NOMO-1 treated with dmso at 0.1 percent for 144 hours (cell line): ENCODE results near the gene PRKD2.
"Not testable (repeated sequence)": the region's sequence is repeated elsewhere in the genome, so short reads cannot be mapped to it uniquely, and the experiment has no call there.

ENCODE experiments used
- DNase-seq: peaks from one replicate; lab custom pipeline; 2025; ENCODE audit not compliant: unreplicated experiment; lab: John Stamatoyannopoulos, UW

PRKD2 gene

GRCh38 chr19:46634656-46635218 is 82.2 kb downstream of the PRKD2 start:
- DNase-seq: no peak

GRCh38 chr19:46634045-46634655 is 82.8 kb downstream of the PRKD2 start:
- peak; percentile 63 for DNase-seq

- DNase-seq: no peak
These were observed 83.8 kb downstream of the PRKD2 start for GRCh38 chr19:46633130-46633529.

GRCh38 chr19:46631481-46631880 is 85.4 kb downstream of the PRKD2 start:
- DNase-seq: no peak

GRCh38 chr19:46630586-46631205 is 86.2 kb downstream of the PRKD2 start:
- DNase-seq: no peak

GRCh38 chr19:46629546-46630025 is 87.3 kb downstream of the PRKD2 start:
- DNase-seq: no peak

- not testable (repeated sequence) for DNase-seq
These were observed 87.9 kb downstream of the PRKD2 start for GRCh38 chr19:46628970-46629369.

DNA sequence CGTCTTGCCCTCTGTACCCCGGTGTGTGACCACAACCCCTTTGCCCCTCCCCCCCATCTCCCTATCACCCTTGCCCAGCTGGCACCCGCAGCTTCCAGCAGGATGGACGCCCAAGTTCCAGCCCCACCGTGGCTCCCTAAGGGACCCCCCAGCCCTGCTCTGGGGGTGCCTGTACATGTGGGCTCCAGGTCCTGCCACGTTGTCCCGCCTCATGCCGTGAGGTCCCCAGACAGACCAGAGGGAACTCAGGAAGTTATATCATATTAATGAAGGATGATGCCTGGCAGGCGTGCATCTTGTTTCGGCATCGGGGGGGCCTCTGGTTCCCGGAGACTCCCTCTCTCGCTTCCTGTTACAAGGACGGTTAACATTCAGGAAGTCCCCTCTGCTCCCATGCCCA is 90.5 kb downstream of the PRKD2 start:
- DNase-seq: no peak

- no peak for DNase-seq
These were observed 91.2 kb downstream of the PRKD2 start for GRCh38 chr19:46625731-46626130.

- peak; percentile 29 for DNase-seq
These were observed 91.8 kb downstream of the PRKD2 start, which contains the start of gene PTGIR for GRCh38 chr19:46624958-46625661. PTGIR (minus strand) TSS chr19:46625089; CDS start chr19:46624225, 864 bp downstream.
